ENCODE results near the gene EXOC4. TPM values are rescaled to one million over a fixed set of nuclear protein-coding genes. Genes with fewer than 3 reads are reported as not detected.

EXOC4 gene
- total RNA-seq, 4 donors from 2014 or later: 60.0 to 187 (median 80.1) TPM

- no peaks in the 10 kb centered on the region for H3K9me3 ChIP-seq
- H3K4me3 ChIP-seq: no peak overlapping the region
- no peak for TF ChIP-seq POLR2AphosphoS5 (IDR thresholded peaks at IDR 0.05)
- TF ChIP-seq CTCF (IDR thresholded peaks at IDR 0.05): no peak
- no peak for TF ChIP-seq POLR2A (IDR thresholded peaks at IDR 0.05)
- TF ChIP-seq EP300 (IDR thresholded peaks at IDR 0.05): no peak
- no peaks in the 10 kb centered on the region for H3K36me3 ChIP-seq
- 77% methylated on average over 5 of the region's 5 CpGs for WGBS
- no peaks in the 10 kb centered on the region for H3K4me1 ChIP-seq
- H3K27ac ChIP-seq: no peak overlapping the region
- no peaks in the 10 kb centered on the region for H3K27me3 ChIP-seq
- DNase-seq (ENCODE audit: low spot score in 2 of 2): no peak
These were observed 725.8 kb downstream of the EXOC4 start for GRCh38 chr7:133978502-133979295.

GRCh38 chr7:133980804-133981203, 727.9 kb downstream of the EXOC4 start:
- no peak for DNase-seq (ENCODE audit: low spot score in 2 of 2)
- Histone ChIP-seq H3K4me3 (no peak overlapping the region), H3K36me3 (no peaks in the 10 kb centered on the region), H3K27me3 (no peaks in the 10 kb centered on the region), H3K4me1 (no peaks in the 10 kb centered on the region), H3K9me3 (no peaks in the 10 kb centered on the region), H3K27ac (no peak overlapping the region)
- WGBS: 98% methylated on average over 1 of the region's 1 CpG
- TF ChIP-seq POLR2AphosphoS5 (IDR thresholded peaks at IDR 0.05): no peak
- TF ChIP-seq CTCF (IDR thresholded peaks at IDR 0.05): no peak
- TF ChIP-seq POLR2A (IDR thresholded peaks at IDR 0.05): no peak
- TF ChIP-seq EP300 (IDR thresholded peaks at IDR 0.05): no peak

- no peak overlapping the region for H3K4me3 ChIP-seq
- H3K36me3 ChIP-seq: no peaks in the 10 kb centered on the region
- H3K27ac ChIP-seq: no peak overlapping the region
- no peaks in the 10 kb centered on the region for H3K4me1 ChIP-seq
- no peak for DNase-seq (ENCODE audit: low spot score in 2 of 2)
- no peaks in the 10 kb centered on the region for H3K27me3 ChIP-seq
- WGBS: 33% methylated on average over 6 of the region's 6 CpGs
- no peaks in the 10 kb centered on the region for H3K9me3 ChIP-seq
- TF ChIP-seq POLR2A (IDR thresholded peaks at IDR 0.05) (no peak), POLR2AphosphoS5 (IDR thresholded peaks at IDR 0.05) (no peak)
These were observed 731.0 kb downstream of the EXOC4 start for GRCh38 chr7:133983685-133984419.

GRCh38 chr7:133985300-133985699, 732.4 kb downstream of the EXOC4 start:
- no peak for DNase-seq (ENCODE audit: low spot score in 2 of 2)
- TF ChIP-seq EP300 (IDR thresholded peaks at IDR 0.05) (no peak), POLR2AphosphoS5 (IDR thresholded peaks at IDR 0.05) (no peak), CTCF (IDR thresholded peaks at IDR 0.05) (no peak), POLR2A (IDR thresholded peaks at IDR 0.05) (no peak)
- no peaks in the 10 kb centered on the region for H3K4me1 ChIP-seq
- H3K9me3 ChIP-seq: no peaks in the 10 kb centered on the region
- H3K27me3 ChIP-seq: no peaks in the 10 kb centered on the region
- 98% methylated on average over 1 of the region's 1 CpG for WGBS
- H3K27ac ChIP-seq: no peak overlapping the region
- H3K4me3 ChIP-seq: no peak overlapping the region
- no peaks in the 10 kb centered on the region for H3K36me3 ChIP-seq

- Histone ChIP-seq H3K27ac (no peak overlapping the region), H3K27me3 (no peaks in the 10 kb centered on the region), H3K36me3 (no peaks in the 10 kb centered on the region), H3K4me3 (no peak overlapping the region), H3K4me1 (no peaks in the 10 kb centered on the region), H3K9me3 (no peaks in the 10 kb centered on the region)
- DNase-seq (ENCODE audit: low spot score in 2 of 2): no peak
- TF ChIP-seq POLR2A (IDR thresholded peaks at IDR 0.05): no peak
- TF ChIP-seq POLR2AphosphoS5 (IDR thresholded peaks at IDR 0.05): no peak
- TF ChIP-seq CTCF (IDR thresholded peaks at IDR 0.05): no peak
- TF ChIP-seq EP300 (IDR thresholded peaks at IDR 0.05): no peak
- 43% methylated on average over 2 of the region's 2 CpGs for WGBS
These were observed 734.7 kb downstream of the EXOC4 start for GRCh38 chr7:133987582-133987981.
